D721Med (cell line): ENCODE data around the gene USP46.

ENCODE experiments used
- DNase-seq: peaks from one replicate; pipeline ENCODE4 v3.0.0; 2011; ENCODE audit warnings: low spot score; ENCODE audit not compliant: insufficient read length
- FAIRE-seq: peaks from 2 replicates; lab custom pipeline; 2011; peaks lifted over from hg19 to GRCh38; lab: Jason Lieb, UNC
- TF ChIP-seq, protein P1 (sequence below): IDR thresholded peaks from 2 replicates; pipeline ENCODE4 v1.5.1; 2012; ENCODE audit warnings: mild to moderate bottlenecking, control low read depth; ENCODE audit not compliant: insufficient read depth; ENCODE audit errors: missing control alignments

USP46 gene

GRCh38 chr4:52670739-52671138, 11.6 kb upstream of the USP46 start:
- FAIRE-seq (no peak), DNase-seq (no peak)
- TF ChIP-seq, protein P1, sequence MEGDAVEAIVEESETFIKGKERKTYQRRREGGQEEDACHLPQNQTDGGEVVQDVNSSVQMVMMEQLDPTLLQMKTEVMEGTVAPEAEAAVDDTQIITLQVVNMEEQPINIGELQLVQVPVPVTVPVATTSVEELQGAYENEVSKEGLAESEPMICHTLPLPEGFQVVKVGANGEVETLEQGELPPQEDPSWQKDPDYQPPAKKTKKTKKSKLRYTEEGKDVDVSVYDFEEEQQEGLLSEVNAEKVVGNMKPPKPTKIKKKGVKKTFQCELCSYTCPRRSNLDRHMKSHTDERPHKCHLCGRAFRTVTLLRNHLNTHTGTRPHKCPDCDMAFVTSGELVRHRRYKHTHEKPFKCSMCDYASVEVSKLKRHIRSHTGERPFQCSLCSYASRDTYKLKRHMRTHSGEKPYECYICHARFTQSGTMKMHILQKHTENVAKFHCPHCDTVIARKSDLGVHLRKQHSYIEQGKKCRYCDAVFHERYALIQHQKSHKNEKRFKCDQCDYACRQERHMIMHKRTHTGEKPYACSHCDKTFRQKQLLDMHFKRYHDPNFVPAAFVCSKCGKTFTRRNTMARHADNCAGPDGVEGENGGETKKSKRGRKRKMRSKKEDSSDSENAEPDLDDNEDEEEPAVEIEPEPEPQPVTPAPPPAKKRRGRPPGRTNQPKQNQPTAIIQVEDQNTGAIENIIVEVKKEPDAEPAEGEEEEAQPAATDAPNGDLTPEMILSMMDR, result no peak

DNA sequence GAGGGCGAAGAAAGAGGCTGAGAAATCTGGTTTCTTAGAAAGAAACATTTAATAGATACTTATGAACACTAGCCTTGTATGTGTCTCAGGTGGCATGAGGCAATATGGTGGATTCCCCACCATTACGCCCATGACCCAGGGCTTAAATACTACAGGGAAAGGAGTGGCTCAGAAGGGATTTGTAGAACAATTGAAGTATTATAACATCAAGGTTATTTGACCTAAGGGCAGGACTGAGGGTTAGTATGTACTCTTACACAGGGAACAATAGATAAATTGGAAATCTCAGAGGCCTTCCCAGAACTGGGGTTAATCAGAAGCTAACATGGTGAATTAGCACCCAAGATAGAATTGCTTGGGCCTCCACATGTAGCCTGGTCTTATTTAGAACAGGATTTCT, 11.0 kb upstream of the USP46 start:
- TF ChIP-seq, protein P1, result no peak
- FAIRE-seq (no peak), DNase-seq (no peak)

GRCh38 chr4:52665592-52665991, 6.5 kb upstream of the USP46 start:
- no peak for FAIRE-seq
- DNase-seq, result no peak
- TF ChIP-seq, protein P1, result peak; percentile 42

GRCh38 chr4:52664479-52664878, 5.4 kb upstream of the USP46 start:
- no peak for FAIRE-seq
- no peak for DNase-seq
- TF ChIP-seq, protein P1, result no peak

- FAIRE-seq (no peak), DNase-seq (no peak)
- TF ChIP-seq, protein P1, result no peak
Observed at GRCh38 chr4:52661966-52662690, 3.0 kb upstream of the USP46 start.

GRCh38 chr4:52660643-52661042, 1.5 kb upstream of the USP46 start:
- TF ChIP-seq, protein P1, result no peak
- FAIRE-seq, result no peak
- DNase-seq, result no peak

- no peak for DNase-seq
- TF ChIP-seq, protein P1, result no peak
- no peak for FAIRE-seq
Observed at GRCh38 chr4:52659722-52660261, 691 bp upstream of the USP46 start.
